Activated T-helper 1 cell treated with anti-CD3 and anti-CD28 coated beads, Interleukin-2, amount 50 U/mL, for 16 hours (primary cell): Measurements from ENCODE around the gene EPHB3.
A peak's percentile ranks its signal among the peaks of the same experiment; 100 is the strongest.

Experiments used
- DNase-seq, 2 donors: peaks; one replicate each; pipeline ENCODE4 v3.0.0-alpha.2; 2020; ENCODE audit warnings: low read depth in 1 of 2, low spot score in 1 of 2

EPHB3 gene

GRCh38 chr3:184561061-184561912, at the start of gene EPHB3:
TSS of gene EPHB3 (plus strand) at chr3:184561785. CDS start at chr3:184562236, 451 bp downstream.
- peak; percentile 76 to 77 for DNase-seq

- no peak for DNase-seq
Measured at GRCh38 chr3:184512621-184513020, 49.0 kb upstream of the EPHB3 start.

GRCh38 chr3:184513276-184514170, 48.1 kb upstream of the EPHB3 start:
- DNase-seq: peak; percentile 66 to 68

GRCh38 chr3:184514171-184514490, 47.5 kb upstream of the EPHB3 start:
- DNase-seq: no peak

- no peak for DNase-seq
Measured at GRCh38 chr3:184523825-184524615, 37.6 kb upstream of the EPHB3 start.

- DNase-seq: no peak
Measured at GRCh38 chr3:184524981-184525336, 36.6 kb upstream of the EPHB3 start.

GRCh38 chr3:184525337-184526087, 36.1 kb upstream of the EPHB3 start:
- no peak for DNase-seq

GRCh38 chr3:184526088-184526433, 35.5 kb upstream of the EPHB3 start:
- no peak for DNase-seq

GRCh38 chr3:184531626-184532280, 29.8 kb upstream of the EPHB3 start:
- DNase-seq: no peak

- DNase-seq: no peak
Measured at GRCh38 chr3:184532940-184533732, 28.4 kb upstream of the EPHB3 start.

GRCh38 chr3:184537885-184538665, 23.5 kb upstream of the EPHB3 start:
- DNase-seq: no peak

- DNase-seq: no peak
Measured at GRCh38 chr3:184538666-184539431, 22.7 kb upstream of the EPHB3 start.

- no peak for DNase-seq
Measured at GRCh38 chr3:184539801-184540435, 21.7 kb upstream of the EPHB3 start.

GRCh38 chr3:184540777-184541681, 20.6 kb upstream of the EPHB3 start:
- peak; percentile 59 to 68 for DNase-seq

- no peak for DNase-seq
Measured at GRCh38 chr3:184541886-184542562, 19.6 kb upstream of the EPHB3 start.

- no peak for DNase-seq
Measured at GRCh38 chr3:184542577-184542976, 19.0 kb upstream of the EPHB3 start.
